HepG2 (cell line): ENCODE data around the gene NAPB. TPM values are rescaled to one million over a fixed set of nuclear protein-coding genes. Genes with fewer than 3 reads are reported as not detected.

Experiments used
- ADNP ChIP-seq: sonication (generic); formaldehyde crosslinking; IDR thresholded peaks from 2 replicates; pipeline ENCODE4 v1.4.0; 2020; ENCODE audit warnings: missing genetic modification reagents
- ATF4 ChIP-seq, 2 experiments: fragments of 450-650 bp in 1 of 2; sonication (generic) in 1 of 2; formaldehyde crosslinking; IDR thresholded peaks; 2 replicates each; pipeline versions ENCODE4 v1.5.0 to v1.8.0; 2020 to 2022; ENCODE audit warnings: mild to moderate bottlenecking in 1 of 2, missing genetic modification reagents in 1 of 2
- CREBL2 ChIP-seq: sonication (generic); formaldehyde crosslinking; IDR thresholded peaks from 2 replicates; pipeline ENCODE4 v1.8.1; 2023; ENCODE audit warnings: missing genetic modification reagents, mild to moderate bottlenecking, borderline replicate concordance
- FOXK2 ChIP-seq: fragments of 450-650 bp; IDR thresholded peaks from 2 replicates; pipeline ENCODE4 v1.6.1; 2016
- FOXP4 ChIP-seq: sonication (generic); formaldehyde crosslinking; IDR thresholded peaks from 2 replicates; pipeline ENCODE4 v1.4.0; 2020; ENCODE audit warnings: missing genetic modification reagents
- HCFC1 ChIP-seq: fragments of 150-350 bp; IDR thresholded peaks from 2 replicates; pipeline ENCODE4 v1.6.1; 2014; ENCODE audit warnings: low read depth, low read length
- HOXA7 ChIP-seq: sonication (generic); formaldehyde crosslinking; IDR thresholded peaks from 2 replicates; pipeline ENCODE4 v1.8.1; 2022; ENCODE audit warnings: mild to moderate bottlenecking, missing genetic modification reagents, moderate library complexity
- MTA3 ChIP-seq: sonication (generic); formaldehyde crosslinking; IDR thresholded peaks from 2 replicates; pipeline ENCODE4 v1.4.0; 2020; ENCODE audit warnings: missing genetic modification reagents
- MYNN ChIP-seq: sonication (generic); formaldehyde crosslinking; IDR thresholded peaks from 2 replicates; pipeline ENCODE4 v1.4.0; 2020; ENCODE audit warnings: mild to moderate bottlenecking, low read depth, missing genetic modification reagents
- NCOR1 ChIP-seq: fragments of 200-600 bp; sonication (generic); IDR thresholded peaks from 2 replicates; pipeline ENCODE4 v1.7.0; 2017; ENCODE audit warnings: antibody characterized with exemption, low read length, borderline replicate concordance
- PAWR ChIP-seq: sonication (generic); formaldehyde crosslinking; IDR thresholded peaks from 2 replicates; pipeline ENCODE4 v1.4.0; 2020; ENCODE audit warnings: missing genetic modification reagents, mild to moderate bottlenecking, borderline replicate concordance
- RBFOX2 ChIP-seq: fragments of 200-400 bp; formaldehyde crosslinking; IDR thresholded peaks from 2 replicates; pipeline ENCODE4 v1.6.1; 2017; ENCODE audit warnings: low read depth, mild to moderate bottlenecking, low read length
- SIN3B ChIP-seq: fragments of 150-350 bp; IDR thresholded peaks from 2 replicates; pipeline ENCODE4 v1.6.1; 2014; ENCODE audit warnings: low read length
- SP2 ChIP-seq: sonication (generic); formaldehyde crosslinking; IDR thresholded peaks from 2 replicates; pipeline ENCODE4 v1.5.1; 2020; ENCODE audit warnings: mild to moderate bottlenecking, missing genetic modification reagents
- STAT5B ChIP-seq: sonication (generic); formaldehyde crosslinking; IDR thresholded peaks from 2 replicates; pipeline ENCODE4 v1.4.0; 2020; ENCODE audit warnings: missing genetic modification reagents
- THYN1 ChIP-seq: sonication (generic); formaldehyde crosslinking; IDR thresholded peaks from 2 replicates; pipeline ENCODE4 v1.8.1; 2023; ENCODE audit warnings: low read depth, mild to moderate bottlenecking, moderate library complexity, missing genetic modification reagents, borderline replicate concordance
- ZFP36 ChIP-seq: fragments of 150-350 bp; IDR thresholded peaks from 2 replicates; pipeline ENCODE4 v1.6.1; 2018; ENCODE audit warnings: borderline replicate concordance, low read length, low read depth; ENCODE audit not compliant: partially characterized antibody
- ZNF33A ChIP-seq: sonication (generic); formaldehyde crosslinking; IDR thresholded peaks from 2 replicates; pipeline ENCODE4 v1.5.1; 2020; ENCODE audit warnings: missing genetic modification reagents, mild to moderate bottlenecking, moderate library complexity, borderline replicate concordance
- ZNF44 ChIP-seq: sonication (generic); formaldehyde crosslinking; IDR thresholded peaks from 2 replicates; pipeline ENCODE4 v1.5.1; 2020; ENCODE audit warnings: mild to moderate bottlenecking, missing genetic modification reagents
- ZNF543 ChIP-seq: sonication (generic); formaldehyde crosslinking; IDR thresholded peaks from 2 replicates; pipeline ENCODE4 v1.4.0; 2020; ENCODE audit warnings: mild to moderate bottlenecking, missing genetic modification reagents
- ZNF558 ChIP-seq: sonication (generic); formaldehyde crosslinking; IDR thresholded peaks from 2 replicates; pipeline ENCODE4 v1.9.0; 2022; ENCODE audit warnings: mild to moderate bottlenecking, missing genetic modification reagents, borderline replicate concordance
- ZNF598 ChIP-seq: sonication (generic); formaldehyde crosslinking; IDR thresholded peaks from 2 replicates; pipeline ENCODE4 v1.5.1; 2020; ENCODE audit warnings: mild to moderate bottlenecking, missing genetic modification reagents, borderline replicate concordance
- polyA plus RNA-seq, 8 experiments: library from polyadenylated mRNA; depleted of rRNA in 3 of 8; stranded (reverse) in 7 of 8; unstranded in 1 of 8; fragments of >200 nt; fragmentation: Illumina TruSeq in 4 of 8; extraction: Trizol in 4 of 8; gene quantifications; 2 replicates each; pipeline versions ENCODE4 v1.2.1 to v1.2.3, GENCODE V29; 2011 to 2016; ENCODE audit warnings: low read depth in 4 of 8, missing spikeins in 1 of 8, mixed read lengths in 1 of 8; ENCODE audit not compliant: insufficient read depth in 1 of 8
- total RNA-seq, 5 experiments: library from RNA; depleted of rRNA; stranded (reverse); fragments of >200 nt; fragmentation: Illumina TruSeq; extraction: Trizol; gene quantifications; 2 replicates each; pipeline ENCODE4 v1.2.3, GENCODE V29; 2016; ENCODE audit warnings: low read depth in 1 of 5
- TF ChIP-seq, protein P1 (sequence below): sonication (generic); formaldehyde crosslinking; IDR thresholded peaks from 2 replicates; pipeline ENCODE4 v1.4.0; 2020; ENCODE audit warnings: missing genetic modification reagents
- TF ChIP-seq, protein P2 (sequence below): sonication (generic); formaldehyde crosslinking; IDR thresholded peaks from 2 replicates; pipeline ENCODE4 v1.5.1; 2020; ENCODE audit warnings: mild to moderate bottlenecking, missing genetic modification reagents, moderate library complexity

The NAPB gene
- total and polyA plus RNA-seq, 2 of the 13 experiments (the other 11 are each of a cell fraction or from before 2014, with no cell fraction given), result 15.2 to 16.1 TPM

DNA sequence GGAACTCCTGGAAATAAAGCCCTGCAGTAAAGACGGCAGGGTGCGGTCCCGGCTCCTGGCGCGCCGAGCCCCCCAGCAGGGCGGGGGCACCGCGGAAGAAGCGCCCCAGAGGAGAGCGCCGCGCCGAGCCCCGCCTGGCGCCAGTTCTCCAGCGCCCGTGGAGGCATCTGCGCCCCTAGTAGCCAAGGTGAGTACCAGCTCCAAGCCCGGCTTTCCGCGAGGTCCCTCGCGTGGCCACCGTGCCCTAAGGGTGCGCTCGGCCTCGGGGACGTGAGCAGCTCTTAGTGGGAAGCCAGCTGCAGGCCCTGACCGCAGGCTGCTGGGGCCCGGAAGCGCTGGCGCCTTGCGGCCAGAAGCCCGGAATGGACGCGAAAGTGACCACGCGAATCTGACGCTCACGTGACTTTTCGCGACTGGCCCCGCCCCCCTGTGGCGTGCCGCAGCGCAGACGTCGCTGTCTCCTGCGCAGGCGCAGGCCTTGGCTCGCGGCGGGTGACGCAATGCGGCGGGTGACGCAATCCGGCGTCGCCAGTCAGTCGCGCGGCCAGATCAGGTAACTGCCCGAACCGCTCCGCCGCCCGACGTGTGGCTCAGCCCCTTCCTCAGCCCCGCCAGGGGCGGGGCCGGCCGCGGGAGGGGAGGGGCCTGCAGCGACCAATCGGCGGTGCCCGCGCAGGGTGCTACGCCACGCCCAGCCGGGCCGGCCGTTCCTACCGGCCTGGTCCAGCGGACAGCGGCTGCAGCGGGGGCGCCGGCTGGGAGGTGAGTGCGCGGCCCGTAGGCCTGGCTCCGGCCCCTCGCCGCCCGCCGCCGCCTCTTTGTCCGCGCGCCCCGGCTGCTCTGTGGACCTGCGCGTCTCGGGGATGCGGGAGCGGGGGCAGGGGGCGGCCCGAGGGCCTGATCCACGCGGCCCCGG lies 59.6 kb downstream of the NAPB start, which contains the start of gene GZF1 (continued):
- TF ChIP-seq FOXP4 (CRISPR knock-in tag) (peak; percentile 85), ZNF33A (CRISPR knock-in tag) (no peak), SIN3B (no peak; the same call in 1 of the 2 replicates), ATF4 (CRISPR knock-in tag; IDR thresholded peaks at IDR 0.05) (peak; percentile 96 to 100), HOXA7 (CRISPR knock-in tag) (no peak), NCOR1 (peak; percentile 49; the same call in 1 of the 2 replicates), ZNF44 (CRISPR knock-in tag) (peak; percentile 99; the same call in 1 of the 2 replicates), HCFC1 (peak; percentile 68), FOXK2 (peak; percentile 70; the same call in 1 of the 2 replicates), ZNF598 (CRISPR knock-in tag) (peak; percentile 99), THYN1 (CRISPR knock-in tag) (no peak), ZNF543 (CRISPR knock-in tag) (peak; percentile 99), ZNF558 (CRISPR knock-in tag) (peak; percentile 98), MYNN (CRISPR knock-in tag) (peak; percentile 93), MTA3 (CRISPR knock-in tag) (0 out of 2 replicates have a peak, but pooled peaks have one; percentile 73), PAWR (CRISPR knock-in tag) (peak; percentile 93; the same call in 1 of the 2 replicates), SP2 (CRISPR knock-in tag) (peak; percentile 79), STAT5B (CRISPR knock-in tag) (peak; percentile 73), ZFP36 (no peak), CREBL2 (CRISPR knock-in tag) (peak; percentile 96), RBFOX2 (peak; percentile 100), ADNP (CRISPR knock-in tag) (no peak)
- TF ChIP-seq, protein P1, sequence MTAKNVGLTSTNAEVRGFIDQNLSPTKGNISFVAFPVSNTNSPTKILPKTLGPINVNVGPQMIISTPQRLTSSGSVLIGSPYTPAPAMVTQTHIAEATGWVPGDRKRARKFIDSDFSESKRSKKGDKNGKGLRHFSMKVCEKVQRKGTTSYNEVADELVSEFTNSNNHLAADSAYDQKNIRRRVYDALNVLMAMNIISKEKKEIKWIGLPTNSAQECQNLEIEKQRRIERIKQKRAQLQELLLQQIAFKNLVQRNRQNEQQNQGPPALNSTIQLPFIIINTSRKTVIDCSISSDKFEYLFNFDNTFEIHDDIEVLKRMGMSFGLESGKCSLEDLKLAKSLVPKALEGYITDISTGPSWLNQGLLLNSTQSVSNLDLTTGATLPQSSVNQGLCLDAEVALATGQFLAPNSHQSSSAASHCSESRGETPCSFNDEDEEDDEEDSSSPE (CRISPR knock-in tag), result peak; percentile 89
- TF ChIP-seq, protein P2, sequence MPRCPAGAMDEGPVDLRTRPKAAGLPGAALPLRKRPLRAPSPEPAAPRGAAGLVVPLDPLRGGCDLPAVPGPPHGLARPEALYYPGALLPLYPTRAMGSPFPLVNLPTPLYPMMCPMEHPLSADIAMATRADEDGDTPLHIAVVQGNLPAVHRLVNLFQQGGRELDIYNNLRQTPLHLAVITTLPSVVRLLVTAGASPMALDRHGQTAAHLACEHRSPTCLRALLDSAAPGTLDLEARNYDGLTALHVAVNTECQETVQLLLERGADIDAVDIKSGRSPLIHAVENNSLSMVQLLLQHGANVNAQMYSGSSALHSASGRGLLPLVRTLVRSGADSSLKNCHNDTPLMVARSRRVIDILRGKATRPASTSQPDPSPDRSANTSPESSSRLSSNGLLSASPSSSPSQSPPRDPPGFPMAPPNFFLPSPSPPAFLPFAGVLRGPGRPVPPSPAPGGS (CRISPR knock-in tag), result peak; percentile 99
